RPMI8226 (cell line): ENCODE measurements around the gene NEK1.

Experiments
- DNase-seq: peaks from one replicate; pipeline ENCODE4 v3.0.0-alpha.2; 2015

The NEK1 gene

GRCh38 chr4:169611991-169612870 lies at the start of gene NEK1:
NEK1 (minus strand) TSS chr4:169612583; CDS start chr4:169602630, 9,953 bp downstream.
- peak; percentile 87 for DNase-seq

- no peak for DNase-seq
Observed at GRCh38 chr4:169661761-169662160, 49.4 kb upstream of the NEK1 start.

- DNase-seq: no peak
Observed at GRCh38 chr4:169660929-169661328, 48.5 kb upstream of the NEK1 start.

GRCh38 chr4:169659716-169660670 lies 47.6 kb upstream of the NEK1 start:
- no peak for DNase-seq

GRCh38 chr4:169658975-169659715 lies 46.8 kb upstream of the NEK1 start:
- DNase-seq: no peak

GRCh38 chr4:169658196-169658595 lies 45.8 kb upstream of the NEK1 start:
- no peak for DNase-seq

GRCh38 chr4:169657470-169658107 lies 45.2 kb upstream of the NEK1 start:
- no peak for DNase-seq

GRCh38 chr4:169655401-169655800 lies 43.0 kb upstream of the NEK1 start:
- DNase-seq: no peak

- no peak for DNase-seq
Observed at GRCh38 chr4:169652535-169652934, 40.2 kb upstream of the NEK1 start.

- no peak for DNase-seq
Observed at GRCh38 chr4:169650227-169650936, 38.0 kb upstream of the NEK1 start.

- DNase-seq: no peak
Observed at GRCh38 chr4:169649545-169650226, 37.3 kb upstream of the NEK1 start.

- no peak for DNase-seq
Observed at GRCh38 chr4:169645627-169646026, 33.2 kb upstream of the NEK1 start.

GRCh38 chr4:169644802-169645201 lies 32.4 kb upstream of the NEK1 start:
- no peak for DNase-seq

- DNase-seq: no peak
Observed at GRCh38 chr4:169640261-169640870, 28.0 kb upstream of the NEK1 start.

GRCh38 chr4:169634975-169635374 lies 22.6 kb upstream of the NEK1 start:
- DNase-seq: no peak

GRCh38 chr4:169632896-169633295 lies 20.5 kb upstream of the NEK1 start:
- DNase-seq: no peak

- no peak for DNase-seq
Observed at GRCh38 chr4:169630069-169630468, 17.7 kb upstream of the NEK1 start.

GRCh38 chr4:169628579-169628978 lies 16.2 kb upstream of the NEK1 start:
- no peak for DNase-seq

- no peak for DNase-seq
Observed at GRCh38 chr4:169627307-169627706, 14.9 kb upstream of the NEK1 start.
